HCT116 (cell line): ENCODE measurements around the gene TRAM1L1. TPM values are rescaled to one million over a fixed set of nuclear protein-coding genes. Genes with fewer than 3 reads are reported as not detected.

Experiments
- ATAC-seq: fragments of 200-7000 bp; cut with Tn5 transposase; 2 replicates; pipeline ENCODE4 v1.9.1; 2020; ENCODE audit warnings: mild to moderate bottlenecking, moderate library complexity
- BruUV-seq: library from RNA; stranded (reverse); fragments of 400-500 nt; replicated peaks from 2 replicates; lab custom pipeline; 2021; lab: Mats Ljungman, UMichigan
- CTCF ChIA-PET: fragments of 300-600 bp; sonication (Branson Sonifier 250); formaldehyde crosslinking; loops from one replicate; lab custom pipeline; 2021; ENCODE audit warnings: antibody characterized with exemption; lab: Charles Lee
- POLR2A ChIA-PET: fragments of 300-600, 350-600 bp; sonication (Branson Sonifier 250); formaldehyde crosslinking; loops from one replicate; lab custom pipeline; 2021; ENCODE audit warnings: antibody characterized with exemption; lab: Charles Lee
- RAD21 ChIA-PET, 2 experiments: fragments of 300-600 bp; sonication (Branson Sonifier 250); formaldehyde crosslinking; loops; one replicate each; lab custom pipeline; 2023; ENCODE audit warnings: low total read pairs in 2 of 2; ENCODE audit not compliant: uncharacterized antibody in 2 of 2, unreplicated experiment in 2 of 2, low non-redundant PET in 1 of 2; lab: Charles Lee
- DNase-seq: peaks from one replicate; pipeline ENCODE4 v3.0.0-alpha.2; 2010; ENCODE audit warnings: low read depth, low spot score
- H2AFZ ChIP-seq: fragments of 200-600 bp; shearing (Covaris generic), sonication (generic); 2 replicates; pipeline ENCODE4 v1.6.1; 2017; ENCODE audit warnings: low read depth, mixed run types, mixed read lengths, antibody characterized with exemption, low read length; ENCODE audit not compliant: poor library complexity, severe bottlenecking
- H3K27ac ChIP-seq: 2 replicates; pipeline ENCODE4 v1.5.1; 2012; ENCODE audit warnings: low read depth, low read length
- H3K27me3 ChIP-seq: fragments of 200-600 bp; sonication (generic); 2 replicates; pipeline ENCODE4 v1.6.1; 2016; ENCODE audit warnings: mixed run types, low read length, mixed read lengths; ENCODE audit not compliant: insufficient read depth
- H3K36me3 ChIP-seq, 2 experiments: fragments of 200-500 bp in 1 of 2; fragments of 200-600 bp in 1 of 2; sonication (Bioruptor generic) in 1 of 2; sonication (generic) in 1 of 2; 2 replicates each; pipeline versions ENCODE4 v1.5.1 to v1.6.1; 2014 to 2016; ENCODE audit warnings: low read length in 2 of 2, inconsistent platforms in 1 of 2, mixed read lengths in 1 of 2, mixed run types in 1 of 2; ENCODE audit not compliant: insufficient read depth in 2 of 2, control insufficient read depth in 1 of 2
- H3K4me1 ChIP-seq, 2 experiments: fragments of 200-600 bp in 1 of 2; sonication (generic) in 1 of 2; 2 replicates each; pipeline versions ENCODE4 v1.5.1 to v1.6.1; 2012 to 2017; ENCODE audit warnings: low read length in 2 of 2, inconsistent platforms in 1 of 2, mild to moderate bottlenecking in 1 of 2, mixed read lengths in 1 of 2, mixed run types in 1 of 2, moderate library complexity in 1 of 2; ENCODE audit not compliant: insufficient read depth in 2 of 2, control insufficient read depth in 1 of 2
- H3K4me2 ChIP-seq: fragments of 200-600 bp; sonication (generic); 2 replicates; pipeline ENCODE4 v1.6.1; 2017; ENCODE audit warnings: mixed run types, low read length, mixed read lengths
- H3K4me3 ChIP-seq, 2 experiments: fragments of 200-600 bp in 1 of 2; sonication (generic) in 1 of 2; replicated peaks in 1 of 2; 2 replicates each; pipeline ENCODE4 v1.5.1; 2011 to 2016; ENCODE audit warnings: low read length in 2 of 2, control low read depth in 1 of 2, low read depth in 1 of 2, mild to moderate bottlenecking in 1 of 2, mixed read lengths in 1 of 2, mixed run types in 1 of 2
- H3K79me2 ChIP-seq: fragments of 200-600 bp; sonication (generic); 2 replicates; pipeline ENCODE4 v1.6.1; 2017; ENCODE audit warnings: mild to moderate bottlenecking, mixed run types, low read length, moderate library complexity, mixed read lengths; ENCODE audit not compliant: insufficient read depth
- H3K9ac ChIP-seq: fragments of 200-600 bp; sonication (generic); 2 replicates; pipeline ENCODE4 v1.6.1; 2016; ENCODE audit warnings: low read length, mixed read lengths
- H3K9me2 ChIP-seq: fragments of 200-600 bp; sonication (generic), shearing (Covaris generic); 2 replicates; pipeline ENCODE4 v1.6.1; 2017; ENCODE audit warnings: mixed run types, mild to moderate bottlenecking, moderate library complexity; ENCODE audit not compliant: insufficient read depth
- H3K9me3 ChIP-seq, 2 experiments: fragments of 200-500 bp in 1 of 2; fragments of 200-600 bp in 1 of 2; sonication (Bioruptor generic) in 1 of 2; sonication (generic) in 1 of 2; 2 replicates each; pipeline ENCODE4 v1.6.1; 2014 to 2017; ENCODE audit warnings: low read length in 2 of 2, mixed read lengths in 2 of 2, inconsistent platforms in 1 of 2, low read depth in 1 of 2, mild to moderate bottlenecking in 1 of 2, mixed run types in 1 of 2, moderate library complexity in 1 of 2; ENCODE audit not compliant: control insufficient read depth in 1 of 2, insufficient read depth in 1 of 2
- H4K20me1 ChIP-seq: fragments of 200-600 bp; sonication (generic), shearing (Covaris generic); 2 replicates; pipeline ENCODE4 v1.6.1; 2017; ENCODE audit warnings: mixed run types, mild to moderate bottlenecking, moderate library complexity; ENCODE audit not compliant: insufficient read depth
- EGR1 ChIP-seq: IDR thresholded peaks from 2 replicates; pipeline ENCODE4 v1.6.1; 2012; ENCODE audit warnings: low read depth
- ELF1 ChIP-seq: IDR thresholded peaks from 2 replicates; pipeline ENCODE4 v1.6.1; 2012; ENCODE audit warnings: low read depth, borderline replicate concordance
- EZH2 ChIP-seq: fragments of 200-600 bp; sonication (generic); IDR thresholded peaks from 2 replicates; pipeline ENCODE4 v1.6.1; 2017; ENCODE audit warnings: antibody characterized with exemption, mixed run types
- EZH2phosphoT487 ChIP-seq: fragments of 200-600 bp; IDR thresholded peaks from 2 replicates; pipeline ENCODE4 v1.6.1; 2018; ENCODE audit warnings: antibody characterized with exemption, borderline replicate concordance
- JUND ChIP-seq: IDR thresholded peaks from 2 replicates; pipeline ENCODE4 v1.6.1; 2012
- POLR2AphosphoS5 ChIP-seq: IDR thresholded peaks from 2 replicates; pipeline ENCODE4 v1.6.1; 2011; ENCODE audit warnings: mild to moderate bottlenecking, low read depth, low read length, moderate library complexity
- RAD21 ChIP-seq: IDR thresholded peaks from 2 replicates; pipeline ENCODE4 v1.6.1; 2012; ENCODE audit warnings: low read depth, mild to moderate bottlenecking
- REST ChIP-seq: IDR thresholded peaks from 2 replicates; pipeline ENCODE4 v1.6.1; 2012; ENCODE audit warnings: low read depth
- SIN3A ChIP-seq: IDR thresholded peaks from 2 replicates; pipeline ENCODE4 v1.6.1; 2012; ENCODE audit warnings: low read depth
- SRF ChIP-seq: IDR thresholded peaks from 2 replicates; pipeline ENCODE4 v1.6.1; 2012; ENCODE audit warnings: low read depth
- ZNF274 ChIP-seq: fragments of 200-500 bp; sonication (Bioruptor generic); IDR thresholded peaks from 2 replicates; pipeline ENCODE4 v1.6.1; 2014; ENCODE audit warnings: mild to moderate bottlenecking, low read depth, low read length, inconsistent platforms
- intact Hi-C: fragments of 100-400 bp; cut with micrococcal nuclease; formaldehyde crosslinking; loops from 2 replicates; pipeline ENCODE4 v1.10.0; 2022
- total RNA-seq: library from RNA; stranded (reverse); gene quantifications from one replicate; pipeline ENCODE4 v1.2.1, GENCODE V29; 2021; ENCODE audit not compliant: unreplicated experiment

Gene TRAM1L1
- total RNA-seq, 1 experiment from 2014 or later = not detected

DNA sequence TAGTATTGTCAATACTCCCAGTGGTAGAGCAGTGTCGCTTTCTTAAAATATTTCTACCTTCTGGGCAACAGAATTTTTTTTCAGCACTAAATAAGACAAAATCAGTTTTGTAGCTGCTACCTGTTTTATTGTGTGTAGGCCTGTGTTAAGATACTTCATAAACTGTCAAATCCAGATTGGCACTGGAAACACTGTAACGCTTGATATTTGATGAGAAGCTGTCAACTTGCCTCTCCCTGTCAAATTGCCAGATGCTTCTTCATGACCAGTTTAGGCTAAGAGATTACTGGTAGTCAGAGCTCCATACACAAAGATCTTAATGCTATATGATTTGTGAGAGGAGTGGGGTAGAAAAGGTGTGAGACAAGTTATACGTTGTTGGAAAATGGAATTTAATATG lies 17.3 kb downstream of the TRAM1L1 start:
- no peak for DNase-seq
- intact Hi-C loops = no loop called here
- Histone ChIP-seq H4K20me1 (no peaks in the 10 kb centered on the region), H3K9me2 (no peaks in the 10 kb centered on the region), H3K27ac (no peak overlapping the region), H3K9me3 (no peaks in the 10 kb centered on the region), H3K9ac (no peak overlapping the region), H2AFZ (no peak overlapping the region), H3K79me2 (no peaks in the 10 kb centered on the region), H3K27me3 (no peaks in the 10 kb centered on the region), H3K36me3 (no peaks in the 10 kb centered on the region), H3K4me2 (no peak overlapping the region), H3K4me3 (no peak overlapping the region), H3K4me1 (no peaks in the 10 kb centered on the region)
- no peak for ATAC-seq
- TF ChIP-seq RAD21 = no peak
- TF ChIP-seq EZH2 = no peak
- TF ChIP-seq SIN3A = no peak
- no peak for TF ChIP-seq EZH2phosphoT487
- TF ChIP-seq ELF1 = no peak
- no peak for TF ChIP-seq ZNF274
- no peak for TF ChIP-seq EGR1
- ChIA-PET POLR2A (no interaction called here), CTCF (no interaction called here), RAD21 (no interaction called here)
- BruUV-seq = no TSS peak

DNA sequence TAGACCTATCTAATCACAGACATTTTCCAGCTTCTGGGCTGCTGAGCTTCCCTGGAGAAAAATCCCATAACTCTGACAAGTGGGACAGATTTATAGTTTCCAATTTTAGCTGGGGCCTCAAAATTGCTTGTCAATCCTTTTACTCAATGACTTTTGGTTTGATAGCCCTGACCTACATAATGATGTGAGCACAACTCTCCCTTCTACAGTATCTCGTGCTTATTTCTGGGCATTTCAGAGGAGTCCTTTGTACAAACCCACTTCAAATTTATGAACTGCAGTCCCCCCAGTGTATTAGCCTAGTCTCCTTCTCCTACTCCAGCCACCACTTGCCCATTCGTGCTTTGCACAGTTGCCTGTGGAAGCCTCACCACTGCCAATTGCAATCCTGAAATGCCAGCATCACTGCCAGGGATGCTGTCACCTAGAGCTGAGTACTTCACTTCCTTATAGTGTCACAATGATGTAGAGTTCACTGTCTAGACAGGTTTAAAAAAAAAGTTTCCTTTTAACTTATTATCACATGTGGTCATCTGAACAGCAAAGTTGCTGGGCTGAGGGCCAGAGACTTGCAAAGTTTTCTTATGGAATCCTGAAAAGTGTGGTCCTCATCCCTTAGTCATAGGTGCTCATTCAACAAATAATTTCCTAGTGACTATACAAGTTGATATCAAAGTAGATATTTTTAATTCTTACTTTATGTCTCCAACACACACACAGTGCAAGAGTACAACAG lies 21.2 kb downstream of the TRAM1L1 start:
- no peaks in the 10 kb centered on the region for H3K4me1 ChIP-seq
- H3K4me2 ChIP-seq = no peak overlapping the region
- H3K27ac ChIP-seq = no peak overlapping the region
- H3K79me2 ChIP-seq = no peaks in the 10 kb centered on the region
- DNase-seq (no peak), ATAC-seq (no peak)
- ChIA-PET POLR2A (no interaction called here), RAD21 (no interaction called here), CTCF (no interaction called here)
- no peaks in the 10 kb centered on the region for H3K9me3 ChIP-seq
- BruUV-seq = no TSS peak
- intact Hi-C loops = no loop called here
- no peaks in the 10 kb centered on the region for H3K27me3 ChIP-seq
- H3K36me3 ChIP-seq = no peaks in the 10 kb centered on the region
- no peaks in the 10 kb centered on the region for H3K9me2 ChIP-seq
- no peak overlapping the region for H3K9ac ChIP-seq
- H4K20me1 ChIP-seq = no peaks in the 10 kb centered on the region
- TF ChIP-seq SRF (no peak), EGR1 (no peak), JUND (no peak), REST (no peak), POLR2AphosphoS5 (no peak)
- H2AFZ ChIP-seq = no peak overlapping the region
- no peak overlapping the region for H3K4me3 ChIP-seq
